Measurements from ENCODE around the gene HPF1.
A peak's percentile ranks its signal among the peaks of the same experiment; 100 is the strongest.

- peak in 4 of 6 experiments; percentile 16 to 35 (median 30) for TF ChIP-seq CTCF (IDR thresholded peaks at IDR 0.05)
- TF ChIP-seq POLR2AphosphoS5 (IDR thresholded peaks at IDR 0.05), result no peak
- no peak for TF ChIP-seq POLR2A (IDR thresholded peaks at IDR 0.05)
- no peak for TF ChIP-seq EP300 (IDR thresholded peaks at IDR 0.05)
These were observed 33.9 kb upstream of the HPF1 start for GRCh38 chr4:169791527-169792156.

Measured in upper lobe of left lung (tissue), 4 donors.